ENCODE measurements around the gene MCTP2. TPM values are rescaled to one million over a fixed set of nuclear protein-coding genes. Genes with fewer than 3 reads are reported as not detected.

The MCTP2 gene
- total and polyA plus RNA-seq, 10 donors = 5.6 to 205 (median 107) TPM

GRCh38 chr15:94370206-94370935 lies 139.0 kb downstream of the MCTP2 start:
- H3K4me3 ChIP-seq = no peak overlapping the region
- peaks cover 0 to 90% (median 40%) of the 10 kb centered on the region in 6 donors for H3K36me3 ChIP-seq
- H3K4me1 ChIP-seq = peaks cover 0 to 47% (median 14%) of the 10 kb centered on the region in 6 donors
- no peak for DNase-seq
- H3K9me3 ChIP-seq = no peaks in the 10 kb centered on the region
- intact Hi-C loops (cut with DNase I; ENCODE audit: low total_unique reads) = no loop called here
- WGBS, 5 donors = 77 to 80% (median 78%) methylated on average over 10 of the region's 10 CpGs
- TF ChIP-seq POLR2AphosphoS5 (IDR thresholded peaks at IDR 0.05) (no peak), POLR2A (IDR thresholded peaks at IDR 0.05) (no peak), CTCF (IDR thresholded peaks at IDR 0.05 in 8 of 11, conservative IDR thresholded peaks at IDR 0.05 in 3 of 11) (no peak)
- H3K27me3 ChIP-seq (replicated peaks in 1 of 7) = no peaks in the 10 kb centered on the region
- peak overlapping the region in 7 of 8 donors; percentile 27 to 68 (median 66) for H3K27ac ChIP-seq

- Histone ChIP-seq H3K27ac (peak overlapping the region in 7 of 8 donors; percentile 27 to 68 (median 66)), H3K9me3 (no peaks in the 10 kb centered on the region), H3K4me3 (no peak overlapping the region)
These were observed 139.6 kb downstream of the MCTP2 start for GRCh38 chr15:94370936-94371285.

GRCh38 chr15:94372821-94373220 lies 141.5 kb downstream of the MCTP2 start:
- Histone ChIP-seq H3K4me3 (no peak overlapping the region), H3K27ac (no peak overlapping the region), H3K27me3 (replicated peaks in 1 of 7) (no peaks in the 10 kb centered on the region), H3K9me3 (no peaks in the 10 kb centered on the region), H3K4me1 (peaks cover 0 to 64% (median 20%) of the 10 kb centered on the region in 6 donors), H3K36me3 (peaks cover 0 to 100% (median 40%) of the 10 kb centered on the region in 6 donors)
- TF ChIP-seq POLR2A (IDR thresholded peaks at IDR 0.05) = no peak
- TF ChIP-seq POLR2AphosphoS5 (IDR thresholded peaks at IDR 0.05) = no peak
- no peak for TF ChIP-seq CTCF (IDR thresholded peaks at IDR 0.05 in 8 of 11, conservative IDR thresholded peaks at IDR 0.05 in 3 of 11)
- DNase-seq = no peak
- intact Hi-C loops (cut with DNase I; ENCODE audit: low total_unique reads) = no loop called here
- WGBS, 5 donors = 84 to 92% (median 88%) methylated on average over 6 of the region's 6 CpGs

More at GRCh38 chr15:94370936-94371285, 139.6 kb downstream of the MCTP2 start:
- TF ChIP-seq POLR2A (IDR thresholded peaks at IDR 0.05) = no peak
- TF ChIP-seq CTCF (IDR thresholded peaks at IDR 0.05 in 8 of 11, conservative IDR thresholded peaks at IDR 0.05 in 3 of 11) = no peak
- no peak for TF ChIP-seq POLR2AphosphoS5 (IDR thresholded peaks at IDR 0.05)
- peaks cover 0 to 96% (median 43%) of the 10 kb centered on the region in 6 donors for H3K36me3 ChIP-seq
- 32 to 52% (median 48%) methylated on average over 2 of the region's 2 CpGs for WGBS, 5 donors
- H3K27me3 ChIP-seq (replicated peaks in 1 of 7) = no peaks in the 10 kb centered on the region
- no peak for DNase-seq
- intact Hi-C loops (cut with DNase I; ENCODE audit: low total_unique reads) = no loop called here
- H3K4me1 ChIP-seq = peaks cover 0 to 48% (median 14%) of the 10 kb centered on the region in 6 donors

- H3K4me3 ChIP-seq = no peak overlapping the region
- H3K9me3 ChIP-seq = no peaks in the 10 kb centered on the region
- H3K4me1 ChIP-seq = peaks cover 0 to 62% (median 13%) of the 10 kb centered on the region in 6 donors
- H3K36me3 ChIP-seq = peaks cover 0 to 97% (median 29%) of the 10 kb centered on the region in 6 donors
- no peaks in the 10 kb centered on the region for H3K27me3 ChIP-seq (replicated peaks in 1 of 7)
- intact Hi-C loops (cut with DNase I; ENCODE audit: low total_unique reads) = no loop called here
- WGBS, 5 donors = 65 to 75% (median 72%) methylated on average over 1 of the region's 1 CpG
- peak overlapping the region in 6 of 8 donors; percentile 28 to 75 (median 66) for H3K27ac ChIP-seq
- no peak for TF ChIP-seq POLR2AphosphoS5 (IDR thresholded peaks at IDR 0.05)
- peak in 8 of 11 experiments; percentile 16 to 51 (median 32) for TF ChIP-seq CTCF (IDR thresholded peaks at IDR 0.05 in 8 of 11, conservative IDR thresholded peaks at IDR 0.05 in 3 of 11)
- TF ChIP-seq POLR2A (IDR thresholded peaks at IDR 0.05) = no peak
- DNase-seq = no peak
These were observed 144.6 kb downstream of the MCTP2 start for GRCh38 chr15:94375997-94376396.

Data from spleen (tissue), 11 donors.